Thyroid gland (tissue), 4 donors: ENCODE measurements around the gene CEMIP2.

Experiments used
- POLR2A ChIP-seq, 2 donors: fragments of 450-650 bp; IDR thresholded peaks; one replicate each; pipeline ENCODE4 v1.6.1; 2017; ENCODE audit warnings: antibody characterized with exemption in 2 of 2, mild to moderate bottlenecking in 2 of 2, moderate library complexity in 1 of 2
- TF ChIP-seq, protein P1 (sequence below), 6 experiments: fragments of 200-600 bp in 3 of 6; fragments of 450-650 bp in 3 of 6; sonication (generic) in 3 of 6; IDR thresholded peaks; one replicate each; pipeline ENCODE4 v1.5.1; 2016 to 2019; ENCODE audit warnings: antibody characterized with exemption in 6 of 6, mild to moderate bottlenecking in 2 of 6, inconsistent platforms in 1 of 6, moderate library complexity in 1 of 6

- TF ChIP-seq, protein P1, sequence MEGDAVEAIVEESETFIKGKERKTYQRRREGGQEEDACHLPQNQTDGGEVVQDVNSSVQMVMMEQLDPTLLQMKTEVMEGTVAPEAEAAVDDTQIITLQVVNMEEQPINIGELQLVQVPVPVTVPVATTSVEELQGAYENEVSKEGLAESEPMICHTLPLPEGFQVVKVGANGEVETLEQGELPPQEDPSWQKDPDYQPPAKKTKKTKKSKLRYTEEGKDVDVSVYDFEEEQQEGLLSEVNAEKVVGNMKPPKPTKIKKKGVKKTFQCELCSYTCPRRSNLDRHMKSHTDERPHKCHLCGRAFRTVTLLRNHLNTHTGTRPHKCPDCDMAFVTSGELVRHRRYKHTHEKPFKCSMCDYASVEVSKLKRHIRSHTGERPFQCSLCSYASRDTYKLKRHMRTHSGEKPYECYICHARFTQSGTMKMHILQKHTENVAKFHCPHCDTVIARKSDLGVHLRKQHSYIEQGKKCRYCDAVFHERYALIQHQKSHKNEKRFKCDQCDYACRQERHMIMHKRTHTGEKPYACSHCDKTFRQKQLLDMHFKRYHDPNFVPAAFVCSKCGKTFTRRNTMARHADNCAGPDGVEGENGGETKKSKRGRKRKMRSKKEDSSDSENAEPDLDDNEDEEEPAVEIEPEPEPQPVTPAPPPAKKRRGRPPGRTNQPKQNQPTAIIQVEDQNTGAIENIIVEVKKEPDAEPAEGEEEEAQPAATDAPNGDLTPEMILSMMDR (IDR thresholded peaks at IDR 0.05), result no peak
- no peak for TF ChIP-seq POLR2A (IDR thresholded peaks at IDR 0.05)
These were observed 133.6 kb downstream of the CEMIP2 start for GRCh38 chr9:71634752-71635151.
